ENCODE measurements around the gene COLGALT1. TPM values are rescaled to one million over a fixed set of nuclear protein-coding genes. Genes with fewer than 3 reads are reported as not detected.

COLGALT1 gene
- polyA plus RNA-seq, 1 of the 3 experiments (the other 2 are of a cell fraction), result 83.8 TPM

DNA sequence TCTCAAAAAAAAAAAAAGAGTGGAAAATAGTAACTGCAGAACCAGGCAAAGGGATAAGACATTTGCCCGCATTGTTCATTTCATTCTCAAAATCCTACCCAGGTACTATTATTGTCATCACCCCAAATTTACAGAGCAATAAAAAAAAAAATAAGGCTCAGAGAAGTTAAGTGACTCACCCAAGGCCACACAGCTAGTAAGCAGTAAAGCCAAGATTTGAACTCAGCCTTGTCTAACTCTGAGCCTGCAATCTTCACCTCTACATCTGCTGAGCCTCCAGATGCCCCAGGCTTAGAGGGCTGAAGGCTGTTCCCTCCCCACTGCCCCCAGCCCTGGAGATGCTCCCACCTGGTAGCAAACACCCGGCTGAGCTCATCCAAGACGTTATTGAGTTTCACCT is 71.7 kb downstream of the COLGALT1 start:
- H3K4me3 ChIP-seq (ENCODE audit: low read depth in 2 of 2, low read length in 1 of 2), result no peak overlapping the region
- 76% methylated on average over 3 of the region's 3 CpGs for WGBS (ENCODE audit: low lambda C conversion rate)
- no peak overlapping the region for H2AFZ ChIP-seq (ENCODE audit: low read depth)
- H4K20me1 ChIP-seq (ENCODE audit: insufficient read depth), result no peaks in the 10 kb centered on the region
- H3K9me3 ChIP-seq, result no peaks in the 10 kb centered on the region
- H3K27me3 ChIP-seq (ENCODE audit: insufficient read depth), result no peaks in the 10 kb centered on the region
- no peaks in the 10 kb centered on the region for H3F3A ChIP-seq (replicated peaks; ENCODE audit: insufficient read depth)
- no peaks in the 10 kb centered on the region for H3K36me3 ChIP-seq (replicated peaks in 1 of 2; ENCODE audit: control insufficient read depth in 1 of 2, insufficient read depth in 2 of 2, low read length in 1 of 2)
- H3K4me2 ChIP-seq, result no peak overlapping the region
- no peaks in the 10 kb centered on the region for H3K79me2 ChIP-seq (ENCODE audit: insufficient read depth)
- no peaks in the 10 kb centered on the region for H3K9me2 ChIP-seq
- TF ChIP-seq MEF2A (IDR thresholded peaks at IDR 0.05; ENCODE audit: borderline replicate concordance, low read depth) (no peak), FOSL2 (IDR thresholded peaks at IDR 0.05; ENCODE audit: borderline replicate concordance, low read depth) (no peak), JUND (IDR thresholded peaks at IDR 0.05) (no peak), TCF12 (IDR thresholded peaks at IDR 0.05) (no peak), RCOR1 (IDR thresholded peaks at IDR 0.05; ENCODE audit: low read length) (no peak), GABPA (IDR thresholded peaks at IDR 0.05; ENCODE audit: low read depth) (no peak), GATA2 (CRISPR knock-in tag; IDR thresholded peaks at IDR 0.05) (no peak), FOXM1 (IDR thresholded peaks at IDR 0.05; ENCODE audit: low read depth) (no peak), NFIC (IDR thresholded peaks at IDR 0.05; ENCODE audit: borderline replicate concordance) (no peak)
- TF ChIP-seq, protein P1, sequence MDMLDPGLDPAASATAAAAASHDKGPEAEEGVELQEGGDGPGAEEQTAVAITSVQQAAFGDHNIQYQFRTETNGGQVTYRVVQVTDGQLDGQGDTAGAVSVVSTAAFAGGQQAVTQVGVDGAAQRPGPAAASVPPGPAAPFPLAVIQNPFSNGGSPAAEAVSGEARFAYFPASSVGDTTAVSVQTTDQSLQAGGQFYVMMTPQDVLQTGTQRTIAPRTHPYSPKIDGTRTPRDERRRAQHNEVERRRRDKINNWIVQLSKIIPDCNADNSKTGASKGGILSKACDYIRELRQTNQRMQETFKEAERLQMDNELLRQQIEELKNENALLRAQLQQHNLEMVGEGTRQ (IDR thresholded peaks at IDR 0.05; ENCODE audit: borderline replicate concordance, low read depth, low read length), result no peak
- TF ChIP-seq, protein P2, sequence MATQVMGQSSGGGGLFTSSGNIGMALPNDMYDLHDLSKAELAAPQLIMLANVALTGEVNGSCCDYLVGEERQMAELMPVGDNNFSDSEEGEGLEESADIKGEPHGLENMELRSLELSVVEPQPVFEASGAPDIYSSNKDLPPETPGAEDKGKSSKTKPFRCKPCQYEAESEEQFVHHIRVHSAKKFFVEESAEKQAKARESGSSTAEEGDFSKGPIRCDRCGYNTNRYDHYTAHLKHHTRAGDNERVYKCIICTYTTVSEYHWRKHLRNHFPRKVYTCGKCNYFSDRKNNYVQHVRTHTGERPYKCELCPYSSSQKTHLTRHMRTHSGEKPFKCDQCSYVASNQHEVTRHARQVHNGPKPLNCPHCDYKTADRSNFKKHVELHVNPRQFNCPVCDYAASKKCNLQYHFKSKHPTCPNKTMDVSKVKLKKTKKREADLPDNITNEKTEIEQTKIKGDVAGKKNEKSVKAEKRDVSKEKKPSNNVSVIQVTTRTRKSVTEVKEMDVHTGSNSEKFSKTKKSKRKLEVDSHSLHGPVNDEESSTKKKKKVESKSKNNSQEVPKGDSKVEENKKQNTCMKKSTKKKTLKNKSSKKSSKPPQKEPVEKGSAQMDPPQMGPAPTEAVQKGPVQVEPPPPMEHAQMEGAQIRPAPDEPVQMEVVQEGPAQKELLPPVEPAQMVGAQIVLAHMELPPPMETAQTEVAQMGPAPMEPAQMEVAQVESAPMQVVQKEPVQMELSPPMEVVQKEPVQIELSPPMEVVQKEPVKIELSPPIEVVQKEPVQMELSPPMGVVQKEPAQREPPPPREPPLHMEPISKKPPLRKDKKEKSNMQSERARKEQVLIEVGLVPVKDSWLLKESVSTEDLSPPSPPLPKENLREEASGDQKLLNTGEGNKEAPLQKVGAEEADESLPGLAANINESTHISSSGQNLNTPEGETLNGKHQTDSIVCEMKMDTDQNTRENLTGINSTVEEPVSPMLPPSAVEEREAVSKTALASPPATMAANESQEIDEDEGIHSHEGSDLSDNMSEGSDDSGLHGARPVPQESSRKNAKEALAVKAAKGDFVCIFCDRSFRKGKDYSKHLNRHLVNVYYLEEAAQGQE (IDR thresholded peaks at IDR 0.05; ENCODE audit: low read depth, low read length), result no peak
- TF ChIP-seq, protein P3, sequence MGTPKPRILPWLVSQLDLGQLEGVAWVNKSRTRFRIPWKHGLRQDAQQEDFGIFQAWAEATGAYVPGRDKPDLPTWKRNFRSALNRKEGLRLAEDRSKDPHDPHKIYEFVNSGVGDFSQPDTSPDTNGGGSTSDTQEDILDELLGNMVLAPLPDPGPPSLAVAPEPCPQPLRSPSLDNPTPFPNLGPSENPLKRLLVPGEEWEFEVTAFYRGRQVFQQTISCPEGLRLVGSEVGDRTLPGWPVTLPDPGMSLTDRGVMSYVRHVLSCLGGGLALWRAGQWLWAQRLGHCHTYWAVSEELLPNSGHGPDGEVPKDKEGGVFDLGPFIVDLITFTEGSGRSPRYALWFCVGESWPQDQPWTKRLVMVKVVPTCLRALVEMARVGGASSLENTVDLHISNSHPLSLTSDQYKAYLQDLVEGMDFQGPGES (IDR thresholded peaks at IDR 0.05; ENCODE audit: low read depth, low read length), result no peak
- TF ChIP-seq, protein P4, sequence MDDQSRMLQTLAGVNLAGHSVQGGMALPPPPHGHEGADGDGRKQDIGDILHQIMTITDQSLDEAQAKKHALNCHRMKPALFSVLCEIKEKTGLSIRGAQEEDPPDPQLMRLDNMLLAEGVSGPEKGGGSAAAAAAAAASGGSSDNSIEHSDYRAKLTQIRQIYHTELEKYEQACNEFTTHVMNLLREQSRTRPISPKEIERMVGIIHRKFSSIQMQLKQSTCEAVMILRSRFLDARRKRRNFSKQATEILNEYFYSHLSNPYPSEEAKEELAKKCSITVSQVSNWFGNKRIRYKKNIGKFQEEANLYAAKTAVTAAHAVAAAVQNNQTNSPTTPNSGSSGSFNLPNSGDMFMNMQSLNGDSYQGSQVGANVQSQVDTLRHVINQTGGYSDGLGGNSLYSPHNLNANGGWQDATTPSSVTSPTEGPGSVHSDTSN (IDR thresholded peaks at IDR 0.05), result no peak
- TF ChIP-seq, protein P5, sequence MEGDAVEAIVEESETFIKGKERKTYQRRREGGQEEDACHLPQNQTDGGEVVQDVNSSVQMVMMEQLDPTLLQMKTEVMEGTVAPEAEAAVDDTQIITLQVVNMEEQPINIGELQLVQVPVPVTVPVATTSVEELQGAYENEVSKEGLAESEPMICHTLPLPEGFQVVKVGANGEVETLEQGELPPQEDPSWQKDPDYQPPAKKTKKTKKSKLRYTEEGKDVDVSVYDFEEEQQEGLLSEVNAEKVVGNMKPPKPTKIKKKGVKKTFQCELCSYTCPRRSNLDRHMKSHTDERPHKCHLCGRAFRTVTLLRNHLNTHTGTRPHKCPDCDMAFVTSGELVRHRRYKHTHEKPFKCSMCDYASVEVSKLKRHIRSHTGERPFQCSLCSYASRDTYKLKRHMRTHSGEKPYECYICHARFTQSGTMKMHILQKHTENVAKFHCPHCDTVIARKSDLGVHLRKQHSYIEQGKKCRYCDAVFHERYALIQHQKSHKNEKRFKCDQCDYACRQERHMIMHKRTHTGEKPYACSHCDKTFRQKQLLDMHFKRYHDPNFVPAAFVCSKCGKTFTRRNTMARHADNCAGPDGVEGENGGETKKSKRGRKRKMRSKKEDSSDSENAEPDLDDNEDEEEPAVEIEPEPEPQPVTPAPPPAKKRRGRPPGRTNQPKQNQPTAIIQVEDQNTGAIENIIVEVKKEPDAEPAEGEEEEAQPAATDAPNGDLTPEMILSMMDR (IDR thresholded peaks at IDR 0.05), result no peak
- TF ChIP-seq, protein P6, sequence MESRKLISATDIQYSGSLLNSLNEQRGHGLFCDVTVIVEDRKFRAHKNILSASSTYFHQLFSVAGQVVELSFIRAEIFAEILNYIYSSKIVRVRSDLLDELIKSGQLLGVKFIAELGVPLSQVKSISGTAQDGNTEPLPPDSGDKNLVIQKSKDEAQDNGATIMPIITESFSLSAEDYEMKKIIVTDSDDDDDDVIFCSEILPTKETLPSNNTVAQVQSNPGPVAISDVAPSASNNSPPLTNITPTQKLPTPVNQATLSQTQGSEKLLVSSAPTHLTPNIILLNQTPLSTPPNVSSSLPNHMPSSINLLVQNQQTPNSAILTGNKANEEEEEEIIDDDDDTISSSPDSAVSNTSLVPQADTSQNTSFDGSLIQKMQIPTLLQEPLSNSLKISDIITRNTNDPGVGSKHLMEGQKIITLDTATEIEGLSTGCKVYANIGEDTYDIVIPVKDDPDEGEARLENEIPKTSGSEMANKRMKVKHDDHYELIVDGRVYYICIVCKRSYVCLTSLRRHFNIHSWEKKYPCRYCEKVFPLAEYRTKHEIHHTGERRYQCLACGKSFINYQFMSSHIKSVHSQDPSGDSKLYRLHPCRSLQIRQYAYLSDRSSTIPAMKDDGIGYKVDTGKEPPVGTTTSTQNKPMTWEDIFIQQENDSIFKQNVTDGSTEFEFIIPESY (IDR thresholded peaks at IDR 0.05; ENCODE audit: borderline replicate concordance, low read depth), result no peak
- TF ChIP-seq, protein P7, sequence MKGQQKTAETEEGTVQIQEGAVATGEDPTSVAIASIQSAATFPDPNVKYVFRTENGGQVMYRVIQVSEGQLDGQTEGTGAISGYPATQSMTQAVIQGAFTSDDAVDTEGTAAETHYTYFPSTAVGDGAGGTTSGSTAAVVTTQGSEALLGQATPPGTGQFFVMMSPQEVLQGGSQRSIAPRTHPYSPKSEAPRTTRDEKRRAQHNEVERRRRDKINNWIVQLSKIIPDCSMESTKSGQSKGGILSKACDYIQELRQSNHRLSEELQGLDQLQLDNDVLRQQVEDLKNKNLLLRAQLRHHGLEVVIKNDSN (IDR thresholded peaks at IDR 0.05; ENCODE audit: borderline replicate concordance, low read depth), result no peak
- no peak overlapping the region for H3K27ac ChIP-seq (ENCODE audit: low read depth in 2 of 2, low read length in 1 of 2)
- CTCF ChIA-PET, result no interaction called here
- no peaks in the 10 kb centered on the region for H3K4me1 ChIP-seq (ENCODE audit: control insufficient read depth in 1 of 2, insufficient read depth in 2 of 2, low read depth in 1 of 2, low read length in 1 of 2)
- no peak for DNase-seq
- H3K9ac ChIP-seq, result no peak overlapping the region
- POLR2A ChIA-PET, result interaction anchor here (0.9 kb wide), 1 partner anchor 11 kb away, joined by 3 read pairs; no protein-coding TSS in a partner anchor

Data from SK-N-SH (cell line).